ENCODE data around the gene DHDH. TPM values are rescaled to one million over a fixed set of nuclear protein-coding genes. Genes with fewer than 3 reads are reported as not detected.

DHDH gene
- total and polyA plus RNA-seq, 2 of the 13 experiments (the other 11 are each of a cell fraction or from before 2014, with no cell fraction given): 0.13 to 0.91 TPM

DNA sequence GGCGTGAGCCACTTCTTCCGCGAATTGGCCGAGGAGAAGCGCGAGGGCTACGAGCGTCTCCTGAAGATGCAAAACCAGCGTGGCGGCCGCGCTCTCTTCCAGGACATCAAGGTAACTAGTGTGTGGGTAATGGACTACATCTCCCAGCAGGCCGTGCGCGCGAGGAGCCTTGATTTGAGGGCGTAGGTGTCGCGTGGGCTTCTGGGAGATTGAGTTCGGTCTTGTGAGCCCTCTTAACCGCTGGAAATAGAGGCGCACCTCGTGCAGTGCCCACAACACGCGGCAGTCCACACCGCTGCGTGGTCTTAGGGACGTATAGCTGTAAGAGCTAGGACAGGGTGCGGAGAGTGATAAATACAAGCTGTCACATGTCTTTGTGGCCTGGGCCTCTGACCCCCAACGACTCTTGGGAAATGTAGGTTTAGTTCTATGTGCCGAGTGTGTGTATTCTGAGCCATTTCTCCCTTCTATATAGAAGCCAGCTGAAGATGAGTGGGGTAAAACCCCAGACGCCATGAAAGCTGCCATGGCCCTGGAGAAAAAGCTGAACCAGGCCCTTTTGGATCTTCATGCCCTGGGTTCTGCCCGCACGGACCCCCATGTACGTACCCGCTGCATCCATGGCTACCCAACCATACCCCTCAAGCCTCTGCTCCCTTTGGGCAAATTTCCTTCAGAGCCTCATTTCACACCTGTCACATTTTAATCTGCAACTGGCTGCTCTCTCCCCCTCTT lies 32.5 kb downstream of the DHDH start (continued):
- TF ChIP-seq KMT2A (CRISPR knock-in tag; IDR thresholded peaks at IDR 0.05) (no peak), NR3C1 (CRISPR knock-in tag; IDR thresholded peaks at IDR 0.05) (no peak), SP140L (CRISPR knock-in tag; IDR thresholded peaks at IDR 0.05; ENCODE audit: borderline replicate concordance) (no peak), ERF (CRISPR knock-in tag; IDR thresholded peaks at IDR 0.05) (no peak), HOXA9 (CRISPR knock-in tag; IDR thresholded peaks at IDR 0.05; ENCODE audit: borderline replicate concordance) (no peak; the same call in 1 of the 2 replicates), YEATS4 (CRISPR knock-in tag; IDR thresholded peaks at IDR 0.05; ENCODE audit: borderline replicate concordance) (no peak), U2AF1 (optimal IDR thresholded peaks at IDR 0.05; ENCODE audit: low read depth, low read length) (no peak), TEAD3 (CRISPR knock-in tag; optimal IDR thresholded peaks at IDR 0.05; ENCODE audit: borderline replicate concordance) (no peak), POLR2AphosphoS5 (IDR thresholded peaks at IDR 0.05; ENCODE audit: low read depth, low read length) (peak; percentile 4; the same call in 1 of the 2 replicates), SATB2 (CRISPR knock-in tag; IDR thresholded peaks at IDR 0.05) (no peak), ZNF430 (CRISPR knock-in tag; IDR thresholded peaks at IDR 0.05) (peak; percentile 40; the same call in 1 of the 2 replicates), CHD2 (IDR thresholded peaks at IDR 0.05; ENCODE audit: low read depth, low read length) (no peak), FOXK2 (IDR thresholded peaks at IDR 0.05) (no peak), ZNF713 (CRISPR knock-in tag; IDR thresholded peaks at IDR 0.05) (no peak)
- TF ChIP-seq, protein P1, sequence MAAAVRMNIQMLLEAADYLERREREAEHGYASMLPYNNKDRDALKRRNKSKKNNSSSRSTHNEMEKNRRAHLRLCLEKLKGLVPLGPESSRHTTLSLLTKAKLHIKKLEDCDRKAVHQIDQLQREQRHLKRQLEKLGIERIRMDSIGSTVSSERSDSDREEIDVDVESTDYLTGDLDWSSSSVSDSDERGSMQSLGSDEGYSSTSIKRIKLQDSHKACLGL (CRISPR knock-in tag; IDR thresholded peaks at IDR 0.05): no peak
- TF ChIP-seq, protein P2, sequence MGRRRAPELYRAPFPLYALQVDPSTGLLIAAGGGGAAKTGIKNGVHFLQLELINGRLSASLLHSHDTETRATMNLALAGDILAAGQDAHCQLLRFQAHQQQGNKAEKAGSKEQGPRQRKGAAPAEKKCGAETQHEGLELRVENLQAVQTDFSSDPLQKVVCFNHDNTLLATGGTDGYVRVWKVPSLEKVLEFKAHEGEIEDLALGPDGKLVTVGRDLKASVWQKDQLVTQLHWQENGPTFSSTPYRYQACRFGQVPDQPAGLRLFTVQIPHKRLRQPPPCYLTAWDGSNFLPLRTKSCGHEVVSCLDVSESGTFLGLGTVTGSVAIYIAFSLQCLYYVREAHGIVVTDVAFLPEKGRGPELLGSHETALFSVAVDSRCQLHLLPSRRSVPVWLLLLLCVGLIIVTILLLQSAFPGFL (CRISPR knock-in tag; IDR thresholded peaks at IDR 0.05): no peak
- TF ChIP-seq, protein P3, sequence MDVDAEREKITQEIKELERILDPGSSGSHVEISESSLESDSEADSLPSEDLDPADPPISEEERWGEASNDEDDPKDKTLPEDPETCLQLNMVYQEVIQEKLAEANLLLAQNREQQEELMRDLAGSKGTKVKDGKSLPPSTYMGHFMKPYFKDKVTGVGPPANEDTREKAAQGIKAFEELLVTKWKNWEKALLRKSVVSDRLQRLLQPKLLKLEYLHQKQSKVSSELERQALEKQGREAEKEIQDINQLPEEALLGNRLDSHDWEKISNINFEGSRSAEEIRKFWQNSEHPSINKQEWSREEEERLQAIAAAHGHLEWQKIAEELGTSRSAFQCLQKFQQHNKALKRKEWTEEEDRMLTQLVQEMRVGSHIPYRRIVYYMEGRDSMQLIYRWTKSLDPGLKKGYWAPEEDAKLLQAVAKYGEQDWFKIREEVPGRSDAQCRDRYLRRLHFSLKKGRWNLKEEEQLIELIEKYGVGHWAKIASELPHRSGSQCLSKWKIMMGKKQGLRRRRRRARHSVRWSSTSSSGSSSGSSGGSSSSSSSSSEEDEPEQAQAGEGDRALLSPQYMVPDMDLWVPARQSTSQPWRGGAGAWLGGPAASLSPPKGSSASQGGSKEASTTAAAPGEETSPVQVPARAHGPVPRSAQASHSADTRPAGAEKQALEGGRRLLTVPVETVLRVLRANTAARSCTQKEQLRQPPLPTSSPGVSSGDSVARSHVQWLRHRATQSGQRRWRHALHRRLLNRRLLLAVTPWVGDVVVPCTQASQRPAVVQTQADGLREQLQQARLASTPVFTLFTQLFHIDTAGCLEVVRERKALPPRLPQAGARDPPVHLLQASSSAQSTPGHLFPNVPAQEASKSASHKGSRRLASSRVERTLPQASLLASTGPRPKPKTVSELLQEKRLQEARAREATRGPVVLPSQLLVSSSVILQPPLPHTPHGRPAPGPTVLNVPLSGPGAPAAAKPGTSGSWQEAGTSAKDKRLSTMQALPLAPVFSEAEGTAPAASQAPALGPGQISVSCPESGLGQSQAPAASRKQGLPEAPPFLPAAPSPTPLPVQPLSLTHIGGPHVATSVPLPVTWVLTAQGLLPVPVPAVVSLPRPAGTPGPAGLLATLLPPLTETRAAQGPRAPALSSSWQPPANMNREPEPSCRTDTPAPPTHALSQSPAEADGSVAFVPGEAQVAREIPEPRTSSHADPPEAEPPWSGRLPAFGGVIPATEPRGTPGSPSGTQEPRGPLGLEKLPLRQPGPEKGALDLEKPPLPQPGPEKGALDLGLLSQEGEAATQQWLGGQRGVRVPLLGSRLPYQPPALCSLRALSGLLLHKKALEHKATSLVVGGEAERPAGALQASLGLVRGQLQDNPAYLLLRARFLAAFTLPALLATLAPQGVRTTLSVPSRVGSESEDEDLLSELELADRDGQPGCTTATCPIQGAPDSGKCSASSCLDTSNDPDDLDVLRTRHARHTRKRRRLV (CRISPR knock-in tag; IDR thresholded peaks at IDR 0.05): no peak
- TF ChIP-seq, protein P4, sequence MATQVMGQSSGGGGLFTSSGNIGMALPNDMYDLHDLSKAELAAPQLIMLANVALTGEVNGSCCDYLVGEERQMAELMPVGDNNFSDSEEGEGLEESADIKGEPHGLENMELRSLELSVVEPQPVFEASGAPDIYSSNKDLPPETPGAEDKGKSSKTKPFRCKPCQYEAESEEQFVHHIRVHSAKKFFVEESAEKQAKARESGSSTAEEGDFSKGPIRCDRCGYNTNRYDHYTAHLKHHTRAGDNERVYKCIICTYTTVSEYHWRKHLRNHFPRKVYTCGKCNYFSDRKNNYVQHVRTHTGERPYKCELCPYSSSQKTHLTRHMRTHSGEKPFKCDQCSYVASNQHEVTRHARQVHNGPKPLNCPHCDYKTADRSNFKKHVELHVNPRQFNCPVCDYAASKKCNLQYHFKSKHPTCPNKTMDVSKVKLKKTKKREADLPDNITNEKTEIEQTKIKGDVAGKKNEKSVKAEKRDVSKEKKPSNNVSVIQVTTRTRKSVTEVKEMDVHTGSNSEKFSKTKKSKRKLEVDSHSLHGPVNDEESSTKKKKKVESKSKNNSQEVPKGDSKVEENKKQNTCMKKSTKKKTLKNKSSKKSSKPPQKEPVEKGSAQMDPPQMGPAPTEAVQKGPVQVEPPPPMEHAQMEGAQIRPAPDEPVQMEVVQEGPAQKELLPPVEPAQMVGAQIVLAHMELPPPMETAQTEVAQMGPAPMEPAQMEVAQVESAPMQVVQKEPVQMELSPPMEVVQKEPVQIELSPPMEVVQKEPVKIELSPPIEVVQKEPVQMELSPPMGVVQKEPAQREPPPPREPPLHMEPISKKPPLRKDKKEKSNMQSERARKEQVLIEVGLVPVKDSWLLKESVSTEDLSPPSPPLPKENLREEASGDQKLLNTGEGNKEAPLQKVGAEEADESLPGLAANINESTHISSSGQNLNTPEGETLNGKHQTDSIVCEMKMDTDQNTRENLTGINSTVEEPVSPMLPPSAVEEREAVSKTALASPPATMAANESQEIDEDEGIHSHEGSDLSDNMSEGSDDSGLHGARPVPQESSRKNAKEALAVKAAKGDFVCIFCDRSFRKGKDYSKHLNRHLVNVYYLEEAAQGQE (IDR thresholded peaks at IDR 0.05; ENCODE audit: borderline replicate concordance in 1 of 2, low read depth in 1 of 2, low read length in 2 of 2): no peak
- TF ChIP-seq, protein P5, sequence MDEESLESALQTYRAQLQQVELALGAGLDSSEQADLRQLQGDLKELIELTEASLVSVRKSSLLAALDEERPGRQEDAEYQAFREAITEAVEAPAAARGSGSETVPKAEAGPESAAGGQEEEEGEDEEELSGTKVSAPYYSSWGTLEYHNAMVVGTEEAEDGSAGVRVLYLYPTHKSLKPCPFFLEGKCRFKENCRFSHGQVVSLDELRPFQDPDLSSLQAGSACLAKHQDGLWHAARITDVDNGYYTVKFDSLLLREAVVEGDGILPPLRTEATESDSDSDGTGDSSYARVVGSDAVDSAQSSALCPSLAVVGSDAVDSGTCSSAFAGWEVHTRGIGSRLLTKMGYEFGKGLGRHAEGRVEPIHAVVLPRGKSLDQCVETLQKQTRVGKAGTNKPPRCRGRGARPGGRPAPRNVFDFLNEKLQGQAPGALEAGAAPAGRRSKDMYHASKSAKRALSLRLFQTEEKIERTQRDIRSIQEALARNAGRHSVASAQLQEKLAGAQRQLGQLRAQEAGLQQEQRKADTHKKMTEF (CRISPR knock-in tag; IDR thresholded peaks at IDR 0.05): no peak
